ENCODE data around the gene SCAP.

SCAP gene

GRCh38 chr3:47430606-47431005, 45.1 kb downstream of the SCAP start:
- TF ChIP-seq, protein P1, sequence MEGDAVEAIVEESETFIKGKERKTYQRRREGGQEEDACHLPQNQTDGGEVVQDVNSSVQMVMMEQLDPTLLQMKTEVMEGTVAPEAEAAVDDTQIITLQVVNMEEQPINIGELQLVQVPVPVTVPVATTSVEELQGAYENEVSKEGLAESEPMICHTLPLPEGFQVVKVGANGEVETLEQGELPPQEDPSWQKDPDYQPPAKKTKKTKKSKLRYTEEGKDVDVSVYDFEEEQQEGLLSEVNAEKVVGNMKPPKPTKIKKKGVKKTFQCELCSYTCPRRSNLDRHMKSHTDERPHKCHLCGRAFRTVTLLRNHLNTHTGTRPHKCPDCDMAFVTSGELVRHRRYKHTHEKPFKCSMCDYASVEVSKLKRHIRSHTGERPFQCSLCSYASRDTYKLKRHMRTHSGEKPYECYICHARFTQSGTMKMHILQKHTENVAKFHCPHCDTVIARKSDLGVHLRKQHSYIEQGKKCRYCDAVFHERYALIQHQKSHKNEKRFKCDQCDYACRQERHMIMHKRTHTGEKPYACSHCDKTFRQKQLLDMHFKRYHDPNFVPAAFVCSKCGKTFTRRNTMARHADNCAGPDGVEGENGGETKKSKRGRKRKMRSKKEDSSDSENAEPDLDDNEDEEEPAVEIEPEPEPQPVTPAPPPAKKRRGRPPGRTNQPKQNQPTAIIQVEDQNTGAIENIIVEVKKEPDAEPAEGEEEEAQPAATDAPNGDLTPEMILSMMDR (IDR thresholded peaks at IDR 0.05; ENCODE audit: low read depth, low read length) = no peak
- no peak overlapping the region for H3K4me3 ChIP-seq (ENCODE audit: low read depth, low read length)

DNA sequence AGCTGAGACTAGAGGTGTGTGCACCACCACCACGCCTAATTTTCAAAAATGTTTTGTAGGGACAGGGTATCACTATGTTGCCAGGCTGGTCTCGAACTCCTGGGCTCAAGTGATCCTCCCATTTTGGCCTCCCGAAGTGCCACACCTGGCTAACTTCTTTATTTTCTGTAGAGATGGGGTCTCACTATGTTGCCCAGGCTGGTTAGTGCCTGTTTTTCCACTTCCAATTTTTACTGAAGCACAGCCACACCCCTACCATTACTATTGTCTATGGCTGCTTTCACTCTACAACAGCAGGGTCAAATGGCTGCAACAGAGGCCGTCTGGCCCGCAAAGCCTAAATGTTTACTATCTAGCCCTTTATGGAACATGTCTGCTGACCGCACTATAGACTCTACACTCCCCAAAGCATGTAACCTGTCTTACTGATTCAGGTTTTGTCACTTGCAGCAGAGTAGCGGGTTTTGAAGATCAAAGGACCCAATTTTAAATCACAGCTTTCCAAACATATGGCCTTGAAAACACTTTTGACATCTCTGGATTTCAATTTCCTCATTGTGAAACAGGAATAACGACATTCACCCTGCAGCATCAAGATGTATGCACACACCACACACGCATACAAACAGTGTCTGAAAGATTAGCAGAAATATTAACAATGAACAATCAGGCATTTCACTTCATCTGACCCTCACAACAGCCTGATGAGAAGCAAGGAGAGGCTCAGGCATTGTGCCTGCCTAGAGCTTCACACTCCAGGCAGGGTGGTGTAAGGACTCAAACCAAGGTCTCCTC, 46.1 kb downstream of the SCAP start:
- TF ChIP-seq, protein P1 (IDR thresholded peaks at IDR 0.05; ENCODE audit: low read depth, low read length) = no peak

GRCh38 chr3:47428662-47429061, 47.1 kb downstream of the SCAP start:
- no peak overlapping the region for H3K4me3 ChIP-seq (ENCODE audit: low read depth, low read length)
- TF ChIP-seq, protein P1 (IDR thresholded peaks at IDR 0.05; ENCODE audit: low read depth, low read length) = no peak

More for the DNA sequence above, 46.1 kb downstream of the SCAP start:
- no peak overlapping the region for H3K4me3 ChIP-seq (ENCODE audit: low read depth, low read length)

DNA sequence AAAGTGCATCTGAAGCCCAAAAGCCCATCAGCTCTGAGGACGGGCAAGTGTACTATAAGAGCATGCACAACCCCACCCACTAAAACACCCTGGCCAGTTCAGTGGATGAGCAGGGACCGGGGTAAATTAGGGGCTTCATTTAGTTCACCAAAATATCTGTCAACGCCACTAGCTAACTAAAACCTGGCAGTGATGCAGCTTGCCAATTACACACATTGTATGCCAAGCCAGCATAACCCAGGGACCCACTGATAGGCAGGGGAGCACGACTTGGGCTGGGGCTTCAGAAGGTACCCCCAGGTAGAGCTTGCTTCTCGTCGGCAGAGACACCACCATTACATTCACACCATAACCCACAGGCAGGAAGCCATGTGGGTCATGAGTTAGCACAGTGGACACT, 47.9 kb downstream of the SCAP start:
- no peak overlapping the region for H3K4me3 ChIP-seq (ENCODE audit: low read depth, low read length)
- TF ChIP-seq, protein P1 (IDR thresholded peaks at IDR 0.05; ENCODE audit: low read depth, low read length) = no peak

DNA sequence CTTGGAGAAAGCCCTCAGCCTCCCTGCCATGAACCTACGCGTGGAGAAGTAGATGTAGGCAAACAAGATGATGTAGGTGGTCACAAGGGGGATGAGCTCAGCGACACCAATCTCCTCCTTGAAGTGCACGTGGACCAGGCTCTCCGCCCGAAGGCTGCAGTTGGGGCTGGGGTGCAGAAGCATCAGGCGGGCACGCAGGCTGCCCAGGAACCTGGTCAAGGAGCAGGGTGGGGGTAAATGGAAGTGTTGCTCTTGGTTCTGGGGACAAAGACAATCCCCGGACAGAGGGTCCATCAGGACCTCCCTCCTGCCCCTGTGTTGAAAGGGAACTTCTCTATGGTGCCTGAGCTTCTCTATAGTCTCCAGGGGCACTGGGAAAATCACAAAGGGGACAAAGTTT, 49.8 kb downstream of the SCAP start:
- H3K4me3 ChIP-seq (ENCODE audit: low read depth, low read length) = no peak overlapping the region
- TF ChIP-seq, protein P1 (IDR thresholded peaks at IDR 0.05; ENCODE audit: low read depth, low read length) = no peak

GRCh38 chr3:47425383-47425778, 50.4 kb downstream of the SCAP start:
- TF ChIP-seq, protein P1 (IDR thresholded peaks at IDR 0.05; ENCODE audit: low read depth, low read length) = no peak
- no peak overlapping the region for H3K4me3 ChIP-seq (ENCODE audit: low read depth, low read length)
